ENCODE data around the gene TRIM46.
"Not testable (repeated sequence)": the region's sequence is repeated elsewhere in the genome, so short reads cannot be mapped to it uniquely, and the experiment has no call there.

The TRIM46 gene

GRCh38 chr1:155207806-155208540 lies 34.3 kb downstream of the TRIM46 start, which contains the start of gene THBS3:
Gene THBS3, minus strand, starts transcription at chr1:155207897. Its CDS starts 21 bp downstream, at chr1:155207876.
- no peak for DNase-seq

GRCh38 chr1:155208541-155209311 lies 35.1 kb downstream of the TRIM46 start, which contains the start of gene MTX1:
Gene MTX1, plus strand, starts transcription at chr1:155208695. Its CDS starts 110 bp downstream, at chr1:155208805.
- DNase-seq: peak; percentile 88

GRCh38 chr1:155209312-155209721 lies 35.7 kb downstream of the TRIM46 start:
- DNase-seq: no peak

GRCh38 chr1:155210314-155211104 lies 36.9 kb downstream of the TRIM46 start:
- no peak for DNase-seq

- DNase-seq: not testable (repeated sequence)
These were observed 37.9 kb downstream of the TRIM46 start for GRCh38 chr1:155211381-155212050.

GRCh38 chr1:155212051-155212440 lies 38.4 kb downstream of the TRIM46 start:
- DNase-seq: not testable (repeated sequence)

- not testable (repeated sequence) for DNase-seq
These were observed 41.1 kb downstream of the TRIM46 start for GRCh38 chr1:155214702-155215101.

GRCh38 chr1:155218854-155219591 lies 45.4 kb downstream of the TRIM46 start:
- DNase-seq: no peak

GRCh38 chr1:155219592-155220031 lies 46.0 kb downstream of the TRIM46 start:
- no peak for DNase-seq

GRCh38 chr1:155220211-155220965 lies 46.7 kb downstream of the TRIM46 start:
- not testable (repeated sequence) for DNase-seq

GRCh38 chr1:155223047-155223446 lies 49.4 kb downstream of the TRIM46 start:
- no peak for DNase-seq

GRCh38 chr1:155225404-155225759 lies 51.7 kb downstream of the TRIM46 start:
- not testable (repeated sequence) for DNase-seq

- peak; percentile 75 for DNase-seq
These were observed 52.7 kb downstream of the TRIM46 start for GRCh38 chr1:155226188-155226909.

GRCh38 chr1:155226910-155227260 lies 53.2 kb downstream of the TRIM46 start:
- DNase-seq: peak; percentile 42

GRCh38 chr1:155227261-155228095 lies 53.8 kb downstream of the TRIM46 start:
- peak; percentile 98 for DNase-seq

- DNase-seq: no peak
These were observed 54.4 kb downstream of the TRIM46 start for GRCh38 chr1:155228096-155228427.

- not testable (repeated sequence) for DNase-seq
These were observed 57.7 kb downstream of the TRIM46 start for GRCh38 chr1:155231302-155231701.

GRCh38 chr1:155232001-155232978 lies 58.6 kb downstream of the TRIM46 start:
- not testable (repeated sequence) for DNase-seq
